ENCODE results near the gene PADI2. TPM values are rescaled to one million over a fixed set of nuclear protein-coding genes. Genes with fewer than 3 reads are reported as not detected.

The PADI2 gene
- total RNA-seq, 1 experiment from 2014 or later = 27.7 TPM

DNA sequence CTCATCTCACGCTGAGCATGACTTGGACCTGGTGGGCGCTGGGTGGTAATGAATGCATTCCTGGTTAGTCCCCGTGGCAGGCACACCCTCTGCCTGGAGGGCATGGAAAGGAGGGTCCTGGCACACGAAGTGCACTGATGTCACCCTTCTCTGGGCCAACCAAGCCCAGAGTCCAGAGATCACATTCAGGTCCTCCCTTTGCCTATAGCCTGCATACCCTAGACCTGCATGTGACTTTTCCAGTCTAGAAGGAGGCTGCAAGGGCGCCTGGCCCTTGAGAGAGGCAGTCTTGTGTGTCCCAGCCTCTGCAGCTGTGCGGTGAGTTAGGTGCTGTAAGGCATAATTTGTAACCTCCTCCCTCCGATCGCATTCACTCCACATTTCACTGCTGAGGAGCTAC lies 22.1 kb downstream of the PADI2 start:
- no peak overlapping the region for H3K27ac ChIP-seq (ENCODE audit: low read depth, low read length, poor library complexity, severe bottlenecking)
- TF ChIP-seq, protein P1, sequence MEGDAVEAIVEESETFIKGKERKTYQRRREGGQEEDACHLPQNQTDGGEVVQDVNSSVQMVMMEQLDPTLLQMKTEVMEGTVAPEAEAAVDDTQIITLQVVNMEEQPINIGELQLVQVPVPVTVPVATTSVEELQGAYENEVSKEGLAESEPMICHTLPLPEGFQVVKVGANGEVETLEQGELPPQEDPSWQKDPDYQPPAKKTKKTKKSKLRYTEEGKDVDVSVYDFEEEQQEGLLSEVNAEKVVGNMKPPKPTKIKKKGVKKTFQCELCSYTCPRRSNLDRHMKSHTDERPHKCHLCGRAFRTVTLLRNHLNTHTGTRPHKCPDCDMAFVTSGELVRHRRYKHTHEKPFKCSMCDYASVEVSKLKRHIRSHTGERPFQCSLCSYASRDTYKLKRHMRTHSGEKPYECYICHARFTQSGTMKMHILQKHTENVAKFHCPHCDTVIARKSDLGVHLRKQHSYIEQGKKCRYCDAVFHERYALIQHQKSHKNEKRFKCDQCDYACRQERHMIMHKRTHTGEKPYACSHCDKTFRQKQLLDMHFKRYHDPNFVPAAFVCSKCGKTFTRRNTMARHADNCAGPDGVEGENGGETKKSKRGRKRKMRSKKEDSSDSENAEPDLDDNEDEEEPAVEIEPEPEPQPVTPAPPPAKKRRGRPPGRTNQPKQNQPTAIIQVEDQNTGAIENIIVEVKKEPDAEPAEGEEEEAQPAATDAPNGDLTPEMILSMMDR (conservative IDR thresholded peaks at IDR 0.05; ENCODE audit: low read depth, low read length) = no peak
- TF ChIP-seq EZH2 (IDR thresholded peaks at IDR 0.05; ENCODE audit: borderline replicate concordance, low read depth, low read length, poor library complexity, severe bottlenecking) = no peak
- ChIA-PET CTCF (no interaction called here), POLR2A (ENCODE audit: low non-redundant PET) (no interaction called here)
- H3K36me3 ChIP-seq (ENCODE audit: insufficient read depth, low read length, poor library complexity, severe bottlenecking) = peaks cover 5% of the 10 kb centered on the region
- H3K4me3 ChIP-seq (ENCODE audit: low read depth, low read length, poor library complexity, severe bottlenecking) = no peak overlapping the region
- no peaks in the 10 kb centered on the region for H3K9me3 ChIP-seq (ENCODE audit: low read depth, low read length, poor library complexity, severe bottlenecking)
- DNase-seq (ENCODE audit: low spot score) = no peak
- no TSS peak for BruUV-seq (replicated peaks)
- intact Hi-C loops (cut with micrococcal nuclease; ENCODE audit: unreplicated experiment) = no loop called here
- H3K4me1 ChIP-seq (ENCODE audit: insufficient read depth, low read length, poor library complexity, severe bottlenecking) = peaks cover 3% of the 10 kb centered on the region
- H3K27me3 ChIP-seq (replicated peaks; ENCODE audit: insufficient read depth, low read depth, low read length, poor library complexity) = no peaks in the 10 kb centered on the region

DNA sequence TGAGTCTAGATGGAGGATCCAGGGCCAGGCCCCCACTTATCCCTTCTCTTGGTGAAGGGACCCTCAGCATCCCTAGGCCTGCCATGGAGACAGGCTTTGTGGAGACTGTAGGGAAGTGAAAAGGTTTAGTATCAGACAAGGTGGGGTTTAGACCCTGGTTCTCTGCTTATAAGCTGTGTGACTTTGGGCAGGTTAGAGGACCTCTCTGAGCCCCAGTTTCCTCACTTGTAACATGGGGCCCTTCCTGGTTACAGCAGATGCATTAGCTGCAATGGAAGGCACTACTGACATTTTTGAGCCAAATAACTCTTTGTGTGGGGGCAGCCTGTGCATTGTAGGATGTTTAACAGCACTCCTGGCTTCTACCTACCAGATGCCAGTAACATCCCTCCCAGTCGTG lies 22.7 kb downstream of the PADI2 start:
- POLR2A ChIA-PET (ENCODE audit: low non-redundant PET) = no interaction called here
- no TSS peak for BruUV-seq (replicated peaks)
- H3K9me3 ChIP-seq (ENCODE audit: low read depth, low read length, poor library complexity, severe bottlenecking) = no peaks in the 10 kb centered on the region
- no peaks in the 10 kb centered on the region for H3K27me3 ChIP-seq (replicated peaks; ENCODE audit: insufficient read depth, low read depth, low read length, poor library complexity)
- no peak overlapping the region for H3K27ac ChIP-seq (ENCODE audit: low read depth, low read length, poor library complexity, severe bottlenecking)
- H3K4me3 ChIP-seq (ENCODE audit: low read depth, low read length, poor library complexity, severe bottlenecking) = no peak overlapping the region
- intact Hi-C loops (cut with micrococcal nuclease; ENCODE audit: unreplicated experiment) = no loop called here
- DNase-seq (ENCODE audit: low spot score) = no peak
- peaks cover 1% of the 10 kb centered on the region for H3K36me3 ChIP-seq (ENCODE audit: insufficient read depth, low read length, poor library complexity, severe bottlenecking)
- CTCF ChIA-PET = no interaction called here
- TF ChIP-seq EZH2 (IDR thresholded peaks at IDR 0.05; ENCODE audit: borderline replicate concordance, low read depth, low read length, poor library complexity, severe bottlenecking) = no peak
- TF ChIP-seq, protein P1 (conservative IDR thresholded peaks at IDR 0.05; ENCODE audit: low read depth, low read length) = no peak
- H3K4me1 ChIP-seq (ENCODE audit: insufficient read depth, low read length, poor library complexity, severe bottlenecking) = peaks cover 3% of the 10 kb centered on the region

DNA sequence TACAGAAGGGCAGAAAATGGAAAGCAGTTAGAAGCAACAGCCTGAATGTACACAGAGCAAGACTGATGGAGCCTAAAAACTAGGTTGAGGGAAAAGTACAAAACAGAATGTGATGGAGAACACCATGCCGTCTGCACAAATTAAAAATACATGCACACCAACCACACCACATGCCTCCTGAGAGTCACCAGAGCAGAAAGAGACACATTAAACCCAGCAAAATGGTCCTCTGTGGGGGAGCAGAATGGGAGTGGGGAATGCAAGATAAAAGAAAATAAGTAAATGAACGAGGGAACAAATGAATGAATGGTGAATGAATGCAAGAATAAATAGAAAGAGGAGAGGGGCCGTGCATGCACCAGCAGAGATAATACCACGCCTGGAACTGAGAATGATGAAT lies 24.1 kb downstream of the PADI2 start:
- CTCF ChIA-PET = no interaction called here
- Histone ChIP-seq H3K4me1 (ENCODE audit: insufficient read depth, low read length, poor library complexity, severe bottlenecking) (peaks cover 3% of the 10 kb centered on the region), H3K27me3 (replicated peaks; ENCODE audit: insufficient read depth, low read depth, low read length, poor library complexity) (no peaks in the 10 kb centered on the region), H3K4me3 (ENCODE audit: low read depth, low read length, poor library complexity, severe bottlenecking) (no peak overlapping the region), H3K9me3 (ENCODE audit: low read depth, low read length, poor library complexity, severe bottlenecking) (no peaks in the 10 kb centered on the region), H3K27ac (ENCODE audit: low read depth, low read length, poor library complexity, severe bottlenecking) (no peak overlapping the region), H3K36me3 (ENCODE audit: insufficient read depth, low read length, poor library complexity, severe bottlenecking) (no peaks in the 10 kb centered on the region)
- POLR2A ChIA-PET (ENCODE audit: low non-redundant PET) = no interaction called here
- intact Hi-C loops (cut with micrococcal nuclease; ENCODE audit: unreplicated experiment) = no loop called here
- TF ChIP-seq EZH2 (IDR thresholded peaks at IDR 0.05; ENCODE audit: borderline replicate concordance, low read depth, low read length, poor library complexity, severe bottlenecking) = no peak
- TF ChIP-seq, protein P1 (conservative IDR thresholded peaks at IDR 0.05; ENCODE audit: low read depth, low read length) = no peak
- no peak for DNase-seq (ENCODE audit: low spot score)
- BruUV-seq (replicated peaks) = no TSS peak
